GM18909 (cell line): ENCODE data around the gene SLC11A1.

Source experiments
- ATAC-seq: cut with Tn5 transposase; IDR thresholded peaks from one replicate; pipeline ENCODE4 v1.9.1; 2021; ENCODE audit warnings: mild to moderate bottlenecking; ENCODE audit not compliant: unreplicated experiment, poor library complexity

Gene SLC11A1

GRCh38 chr2:218366621-218367414, 15.3 kb upstream of the SLC11A1 start:
- no peak for ATAC-seq

GRCh38 chr2:218367415-218368149, 14.5 kb upstream of the SLC11A1 start:
- ATAC-seq: peak; percentile 90

DNA sequence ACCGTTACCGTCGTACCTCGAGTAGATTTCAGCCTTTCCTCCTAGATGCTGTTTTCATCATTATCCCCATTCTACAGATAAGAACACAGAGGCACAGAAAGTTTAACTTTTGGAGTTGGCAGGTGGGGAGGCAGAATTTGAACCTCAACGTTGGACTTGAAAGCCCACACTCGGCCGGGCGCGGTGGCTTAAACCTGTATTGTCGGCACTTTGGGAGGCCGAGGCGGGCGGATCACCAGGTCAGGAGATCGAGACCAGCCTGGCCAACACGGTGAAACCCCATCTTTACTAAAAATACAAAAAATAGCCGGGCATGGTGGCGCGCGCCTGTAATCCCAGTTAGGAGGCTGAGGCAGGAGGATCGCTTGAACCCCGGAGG, 13.9 kb upstream of the SLC11A1 start:
- ATAC-seq: no peak

GRCh38 chr2:218368621-218369153, 13.4 kb upstream of the SLC11A1 start:
- no peak for ATAC-seq

DNA sequence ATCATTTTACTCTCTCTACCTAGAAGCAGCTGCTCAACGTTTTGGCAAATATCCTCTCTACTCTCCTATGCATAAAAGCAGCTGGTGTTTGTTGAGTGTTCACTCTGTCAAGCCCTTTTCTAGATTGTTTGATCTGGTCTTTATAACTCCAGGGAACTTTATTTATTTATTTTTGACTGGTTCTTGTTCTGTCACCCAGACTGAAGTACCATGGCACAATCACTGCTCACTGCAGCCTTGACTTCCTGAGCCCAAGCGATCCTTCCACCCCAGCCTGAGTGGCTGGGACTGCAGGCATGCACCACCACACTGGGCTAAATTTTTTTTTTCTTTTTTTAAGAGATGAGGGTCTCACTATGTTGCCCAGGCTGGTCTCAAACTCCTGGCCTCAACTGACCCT, 12.7 kb upstream of the SLC11A1 start:
- no peak for ATAC-seq

DNA sequence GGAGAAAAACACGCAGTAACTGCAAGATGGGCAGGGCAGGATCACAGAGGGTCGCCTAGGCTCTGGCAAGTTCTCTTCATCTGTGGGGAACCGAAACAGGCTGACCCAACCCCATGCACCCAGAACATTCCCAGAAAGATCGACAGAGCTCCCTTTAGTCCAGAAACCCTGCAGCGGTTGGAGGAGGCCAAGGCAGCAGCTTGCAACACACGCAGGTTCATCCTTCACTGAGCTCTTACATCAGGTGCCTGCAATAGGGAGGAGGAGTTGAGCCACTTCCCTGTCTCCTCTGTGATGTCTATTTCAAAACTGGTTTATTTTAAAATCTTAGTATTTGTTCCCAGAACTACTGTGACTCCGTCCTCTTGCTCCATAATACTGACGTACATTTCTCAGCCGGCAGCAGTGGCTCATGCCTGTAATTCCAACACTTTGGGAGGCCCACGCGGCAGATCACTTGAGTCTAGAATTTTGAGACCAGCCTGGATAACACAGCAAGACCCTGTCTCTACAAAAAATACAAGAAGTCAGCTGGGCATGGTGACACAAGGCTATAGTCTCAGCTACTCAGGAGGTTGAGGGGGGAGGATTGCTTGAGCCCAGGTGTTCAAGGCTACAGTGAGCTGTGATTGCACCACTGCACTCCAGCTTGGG, 11.5 kb upstream of the SLC11A1 start:
- no peak for ATAC-seq

DNA sequence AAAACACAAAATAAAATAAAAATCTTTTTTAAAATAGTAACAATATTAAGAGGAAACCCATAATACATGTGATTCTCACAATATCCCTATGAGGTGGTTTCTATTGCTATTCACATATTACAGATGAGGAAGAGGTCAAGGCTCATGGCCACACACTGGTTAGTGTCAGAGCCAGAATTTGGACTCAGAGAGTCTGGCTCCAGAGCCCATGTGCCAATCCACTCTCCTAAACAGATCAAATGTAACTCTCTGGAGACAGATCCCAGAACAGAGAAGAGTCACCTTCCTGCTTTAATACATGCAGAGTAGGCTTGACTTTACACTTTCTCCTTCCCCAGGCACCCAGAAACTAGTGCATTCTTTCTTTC, 10.1 kb upstream of the SLC11A1 start:
- ATAC-seq: no peak

DNA sequence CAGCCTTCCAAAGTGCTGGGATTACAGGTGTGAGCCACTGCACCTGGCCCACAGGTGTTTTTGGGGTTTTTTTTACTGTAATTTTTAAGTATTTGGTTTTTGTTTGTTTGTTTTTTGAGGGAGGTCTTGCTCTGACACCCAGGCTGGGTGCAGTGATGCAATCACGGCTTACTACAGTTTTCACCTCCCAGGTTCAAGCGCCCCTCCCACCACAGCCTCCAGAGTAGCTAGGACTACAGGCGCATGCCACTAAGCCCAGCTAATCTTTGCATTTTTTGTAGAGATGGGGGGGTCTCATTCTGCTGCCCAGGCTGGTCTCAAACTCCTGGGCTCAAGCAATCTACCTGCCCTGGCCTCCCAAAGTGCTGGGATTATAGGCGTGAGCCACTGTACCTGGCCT, 7.3 kb upstream of the SLC11A1 start:
- ATAC-seq: no peak

- ATAC-seq: no peak
Measured at GRCh38 chr2:218375212-218375611, 6.9 kb upstream of the SLC11A1 start.

DNA sequence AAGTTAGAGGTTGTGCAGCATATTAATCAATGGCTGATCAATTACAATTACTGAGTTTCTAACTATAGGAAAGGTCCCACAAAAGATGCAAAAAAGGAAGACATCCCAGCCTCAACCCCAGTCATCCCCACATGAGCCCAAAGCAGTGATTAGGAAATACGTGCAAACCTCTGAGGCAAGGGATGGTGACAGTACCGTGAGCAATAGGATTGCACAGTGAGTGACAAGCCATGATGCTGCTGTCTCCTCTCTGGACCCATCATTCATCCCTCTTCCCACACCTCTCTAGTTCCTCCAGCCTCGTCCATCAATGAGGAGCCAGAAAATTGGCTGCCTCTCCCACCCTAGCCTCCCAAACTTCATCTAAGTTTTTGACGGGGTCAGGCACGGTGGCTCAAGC, 4.0 kb upstream of the SLC11A1 start:
- ATAC-seq: no peak

DNA sequence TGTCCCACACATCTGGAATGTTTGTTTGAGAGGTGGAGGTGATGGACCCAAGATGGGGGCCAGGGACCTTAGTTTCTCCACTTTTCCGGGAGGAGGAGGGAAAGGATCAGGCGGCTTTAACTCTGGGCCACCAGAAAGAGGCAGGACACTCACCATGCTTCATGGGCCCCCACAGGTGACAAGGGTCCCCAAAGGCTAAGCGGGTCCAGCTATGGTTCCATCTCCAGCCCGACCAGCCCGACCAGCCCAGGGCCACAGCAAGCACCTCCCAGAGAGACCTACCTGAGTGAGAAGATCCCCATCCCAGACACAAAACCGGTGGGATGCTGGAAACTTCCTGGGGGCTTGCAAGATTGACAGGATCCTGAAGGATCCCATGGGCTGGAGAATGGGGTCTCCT, 712 bp downstream of the SLC11A1 start:
- no peak for ATAC-seq

DNA sequence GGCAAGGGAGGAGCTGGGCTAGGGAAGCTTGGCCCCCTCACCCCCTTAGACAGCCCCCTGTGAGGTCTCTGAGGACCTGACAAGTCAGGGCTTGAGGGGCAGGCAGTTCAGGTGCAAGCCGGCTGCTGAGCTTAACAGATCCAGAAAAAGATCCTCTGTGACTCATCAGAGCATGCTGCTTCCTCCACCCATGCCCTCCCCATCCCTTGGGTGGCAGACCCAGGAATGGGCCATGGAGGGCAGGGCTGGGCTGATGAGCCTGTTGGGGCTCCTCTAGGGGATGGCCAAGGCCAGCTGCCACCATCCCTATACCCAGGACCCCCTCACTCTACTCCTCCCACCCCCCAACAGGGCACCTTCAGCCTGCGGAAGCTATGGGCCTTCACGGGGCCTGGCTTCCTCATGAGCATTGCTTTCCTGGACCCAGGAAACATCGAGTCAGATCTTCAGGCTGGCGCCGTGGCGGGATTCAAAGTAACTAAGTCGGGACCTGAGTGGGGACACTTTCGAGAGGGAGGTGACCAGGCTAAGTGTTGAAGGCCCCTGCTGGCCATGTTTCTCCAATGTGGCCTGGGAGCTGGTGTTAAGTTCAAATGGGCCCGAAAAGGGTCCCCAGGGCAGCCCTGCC, 1.9 kb downstream of the SLC11A1 start:
- no peak for ATAC-seq

GRCh38 chr2:218384975-218385374, 2.9 kb downstream of the SLC11A1 start:
- ATAC-seq: no peak

DNA sequence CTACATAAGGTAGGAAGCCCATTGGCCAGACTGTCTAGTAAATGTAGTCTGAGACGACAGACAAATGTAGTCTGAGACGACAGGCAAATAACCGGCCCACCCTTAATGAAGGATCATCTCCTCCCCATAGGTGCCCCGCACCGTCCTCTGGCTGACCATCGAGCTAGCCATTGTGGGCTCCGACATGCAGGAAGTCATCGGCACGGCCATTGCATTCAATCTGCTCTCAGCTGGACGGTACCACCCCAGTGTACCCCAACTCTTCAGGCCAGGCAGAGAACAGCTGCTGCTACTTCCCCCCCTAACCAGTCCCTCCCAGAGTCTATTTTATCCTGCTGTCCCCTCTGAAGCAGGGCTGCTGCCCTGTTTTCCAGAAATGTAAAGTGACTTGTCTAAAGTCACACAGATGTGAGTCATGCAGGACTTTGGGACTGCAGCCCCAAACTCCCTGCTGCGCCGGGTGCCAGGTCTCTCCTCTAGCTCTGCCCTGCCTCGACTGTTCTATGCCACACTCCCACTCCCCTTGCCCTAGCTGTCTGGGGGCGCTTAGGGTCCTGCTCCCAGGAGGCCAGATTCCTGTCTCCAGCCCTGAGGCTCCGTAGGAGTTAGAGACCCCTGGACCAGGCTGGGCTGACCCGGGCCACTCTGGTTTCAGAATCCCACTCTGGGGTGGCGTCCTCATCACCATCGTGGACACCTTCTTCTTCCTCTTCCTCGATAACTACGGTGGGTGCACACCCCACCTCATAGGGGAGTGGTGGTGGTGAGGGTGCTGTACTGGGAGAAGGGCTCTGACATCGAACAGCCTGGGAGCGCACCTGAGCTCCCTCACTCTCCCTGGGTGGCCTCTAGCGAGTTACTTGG, 4.7 kb downstream of the SLC11A1 start:
- no peak for ATAC-seq

GRCh38 chr2:218387369-218388194, 5.5 kb downstream of the SLC11A1 start:
- ATAC-seq: no peak

DNA sequence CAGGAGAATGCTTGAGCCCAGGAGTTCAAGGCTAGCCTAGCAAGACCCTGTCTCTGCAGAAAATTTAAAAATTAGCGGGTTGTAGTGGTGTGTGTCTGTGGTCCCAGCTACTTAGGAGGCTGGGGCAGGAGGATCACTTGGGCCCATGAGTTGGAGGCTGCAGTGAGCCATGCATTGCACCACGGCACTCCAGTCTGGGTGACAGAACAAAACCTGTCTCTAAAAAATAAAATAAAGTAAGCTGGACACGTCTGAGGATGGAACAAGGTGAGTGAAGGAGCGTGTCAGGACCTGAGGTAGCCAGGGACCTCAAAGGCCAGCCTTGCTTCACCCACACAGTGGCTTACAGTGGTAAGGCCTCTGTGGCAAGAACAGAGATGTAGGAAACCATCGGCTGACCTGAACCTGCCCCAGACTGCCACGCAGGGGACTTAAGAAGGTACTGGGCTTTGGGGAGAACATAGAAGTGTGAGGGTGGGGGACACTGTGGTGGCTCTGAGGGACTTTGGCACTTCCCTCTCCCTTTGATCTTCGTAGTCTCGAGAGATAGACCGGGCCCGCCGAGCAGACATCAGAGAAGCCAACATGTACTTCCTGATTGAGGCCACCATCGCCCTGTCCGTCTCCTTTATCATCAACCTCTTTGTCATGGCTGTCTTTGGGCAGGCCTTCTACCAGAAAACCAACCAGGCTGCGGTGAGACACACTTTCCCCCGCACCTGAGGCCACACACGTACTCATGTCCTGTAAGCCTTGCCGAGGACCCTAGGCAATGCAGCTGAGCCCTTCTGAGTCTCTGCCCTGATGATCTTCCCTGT, 7.5 kb downstream of the SLC11A1 start:
- ATAC-seq: no peak

DNA sequence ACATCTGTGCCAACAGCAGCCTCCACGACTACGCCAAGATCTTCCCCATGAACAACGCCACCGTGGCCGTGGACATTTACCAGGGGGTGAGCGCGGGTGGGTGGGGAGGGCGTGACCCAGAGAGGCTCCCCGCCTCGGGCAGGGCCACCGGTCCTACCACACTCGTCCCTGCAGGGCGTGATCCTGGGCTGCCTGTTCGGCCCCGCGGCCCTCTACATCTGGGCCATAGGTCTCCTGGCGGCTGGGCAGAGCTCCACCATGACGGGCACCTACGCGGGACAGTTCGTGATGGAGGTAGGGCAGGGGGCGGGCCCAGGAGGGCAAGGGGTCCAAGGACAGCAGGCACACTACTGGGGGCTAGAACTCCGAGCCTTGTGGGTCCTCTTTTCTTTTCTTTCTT, 9.1 kb downstream of the SLC11A1 start:
- no peak for ATAC-seq

- ATAC-seq: no peak
Measured at GRCh38 chr2:218392459-218392858, 10.4 kb downstream of the SLC11A1 start.
